GM18868 (cell line): ENCODE results near the gene ZNF654.
"Not testable (repeated sequence)": the region's sequence is repeated elsewhere in the genome, so short reads cannot be mapped to it uniquely, and the experiment has no call there.

Experiments
- ATAC-seq: cut with Tn5 transposase; IDR thresholded peaks from one replicate; pipeline ENCODE4 v1.9.1; 2021; ENCODE audit warnings: mild to moderate bottlenecking, moderate library complexity; ENCODE audit not compliant: unreplicated experiment

ZNF654 gene

GRCh38 chr3:88133711-88134263 lies 74.7 kb downstream of the ZNF654 start:
- ATAC-seq: no peak

- ATAC-seq: no peak
These were observed 78.8 kb downstream of the ZNF654 start for GRCh38 chr3:88137836-88138235.

- peak; percentile 15 for ATAC-seq
These were observed 82.5 kb downstream of the ZNF654 start for GRCh38 chr3:88141458-88142083.

GRCh38 chr3:88142094-88142624 lies 83.1 kb downstream of the ZNF654 start:
- peak; percentile 66 for ATAC-seq

- ATAC-seq: no peak
These were observed 88.2 kb downstream of the ZNF654 start for GRCh38 chr3:88147261-88147660.

- ATAC-seq: no peak
These were observed 89.6 kb downstream of the ZNF654 start for GRCh38 chr3:88148651-88149050.

GRCh38 chr3:88149101-88149508 lies 90.0 kb downstream of the ZNF654 start:
- ATAC-seq: peak; percentile 14

GRCh38 chr3:88149509-88150362 lies 90.7 kb downstream of the ZNF654 start, which contains the start of gene C3orf38:
Gene C3orf38 (plus strand): TSS chr3:88149959. CDS start chr3:88150053, 94 bp downstream.
- ATAC-seq: peak; percentile 73

GRCh38 chr3:88150371-88150770 lies 91.3 kb downstream of the ZNF654 start:
- ATAC-seq: peak; percentile 25

- ATAC-seq: peak; percentile 11
These were observed 91.8 kb downstream of the ZNF654 start for GRCh38 chr3:88150806-88151205.

- ATAC-seq: peak; percentile 20
These were observed 92.3 kb downstream of the ZNF654 start for GRCh38 chr3:88151358-88151757.

GRCh38 chr3:88152841-88153240 lies 93.8 kb downstream of the ZNF654 start:
- ATAC-seq: no peak

- no peak for ATAC-seq
These were observed 107.4 kb downstream of the ZNF654 start for GRCh38 chr3:88166419-88166971.

- ATAC-seq: no peak
These were observed 108.1 kb downstream of the ZNF654 start for GRCh38 chr3:88167173-88167572.

- no peak for ATAC-seq
These were observed 108.6 kb downstream of the ZNF654 start for GRCh38 chr3:88167704-88168103.

- ATAC-seq: no peak
These were observed 109.1 kb downstream of the ZNF654 start for GRCh38 chr3:88168171-88168570.

GRCh38 chr3:88180398-88180999 lies 121.4 kb downstream of the ZNF654 start:
- ATAC-seq: peak; percentile 96

- ATAC-seq: not testable (repeated sequence)
These were observed 123.3 kb downstream of the ZNF654 start for GRCh38 chr3:88182165-88182918.

GRCh38 chr3:88188436-88188835 lies 129.4 kb downstream of the ZNF654 start:
- no peak for ATAC-seq

GRCh38 chr3:88189361-88189810 lies 130.3 kb downstream of the ZNF654 start:
- ATAC-seq: peak; percentile 99
